Measurements from ENCODE around the gene IGHMBP2. TPM values are rescaled to one million over a fixed set of nuclear protein-coding genes. Genes with fewer than 3 reads are reported as not detected.

IGHMBP2 gene
- total RNA-seq, 2 experiments from 2014 or later: 17.5 to 18.5 TPM

DNA sequence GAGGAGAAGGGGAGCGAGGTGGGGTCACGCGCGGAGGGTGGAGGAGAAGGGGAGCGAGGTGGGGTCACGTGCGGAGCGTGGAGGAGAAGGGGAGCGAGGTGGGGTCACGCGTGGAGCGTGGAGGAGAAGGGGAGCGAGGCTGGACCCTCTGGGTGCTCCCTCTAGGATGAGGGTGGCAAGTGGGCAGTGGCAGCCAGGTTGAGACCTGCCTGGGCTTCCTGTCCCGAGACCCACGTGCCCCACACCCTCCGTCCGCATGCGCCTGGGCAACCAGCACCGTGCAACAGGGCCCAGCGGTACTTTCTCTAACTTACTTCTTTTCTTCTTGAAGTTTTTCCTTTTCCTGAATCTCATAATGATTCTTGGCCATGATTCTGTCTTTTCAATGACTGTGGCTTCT is 11.1 kb upstream of the IGHMBP2 start:
- H3K27me3 Mint-ChIP-seq: no peaks in the 10 kb centered on the region
- Histone ChIP-seq H3K36me3 (ENCODE audit: insufficient read depth, low read length) (peaks cover 53% of the 10 kb centered on the region), H3K27me3 (ENCODE audit: control insufficient read depth in 1 of 2, insufficient read depth in 2 of 2, low read length in 2 of 2) (no peaks in the 10 kb centered on the region), H3K4me1 (ENCODE audit: insufficient read depth, low read length) (no peaks in the 10 kb centered on the region), H3K27ac (ENCODE audit: low read depth in 1 of 2, low read length in 2 of 2) (no peak overlapping the region), H3K4me3 (ENCODE audit: low read length) (no peak overlapping the region), H3K9me3 (ENCODE audit: control insufficient read depth in 1 of 2, insufficient read depth in 1 of 2, low read length in 2 of 2) (peaks cover 0 to 4% of the 10 kb centered on the region in 2 experiments)
- H3K36me3 Mint-ChIP-seq (ENCODE audit: low read depth): peaks cover 73% of the 10 kb centered on the region
- no peak for TF ChIP-seq CTCF (IDR thresholded peaks at IDR 0.05)
- no peaks in the 10 kb centered on the region for H3K9me3 Mint-ChIP-seq
- POLR2A ChIA-PET: no interaction called here
- DNase-seq: no peak
- CTCF ChIA-PET: no interaction called here
- intact Hi-C loops (cut with DNase I, micrococcal nuclease): no loop called here
- no peak overlapping the region for H3K4me3 Mint-ChIP-seq
- no peaks in the 10 kb centered on the region for H3K4me1 Mint-ChIP-seq (ENCODE audit: low read depth)
- no peak for ATAC-seq (ENCODE audit: poor library complexity)
- H3K27ac Mint-ChIP-seq: no peak overlapping the region

DNA sequence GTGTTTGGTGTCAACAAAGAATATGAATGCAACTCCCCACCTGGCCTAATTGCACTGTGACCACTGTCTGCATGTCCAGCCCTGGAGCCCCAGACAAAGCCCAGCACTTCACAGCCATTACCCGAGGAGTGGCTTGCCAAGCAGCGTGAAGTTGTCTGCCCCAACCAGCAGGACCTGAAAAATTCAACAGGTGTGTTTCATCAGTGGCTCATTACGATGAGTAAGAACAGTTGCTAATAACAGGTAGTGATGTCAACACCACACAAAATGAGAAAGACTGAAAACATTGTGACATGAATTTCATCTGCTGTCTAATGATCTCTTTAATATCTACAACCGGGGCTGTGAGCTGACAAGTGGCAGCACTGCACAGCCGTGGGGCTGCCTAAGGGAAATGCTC is 10.4 kb upstream of the IGHMBP2 start:
- H3K9me3 ChIP-seq (ENCODE audit: control insufficient read depth in 1 of 2, insufficient read depth in 1 of 2, low read length in 2 of 2): peaks cover 0 to 4% of the 10 kb centered on the region in 2 experiments
- no peaks in the 10 kb centered on the region for H3K9me3 Mint-ChIP-seq
- H3K27me3 Mint-ChIP-seq: no peaks in the 10 kb centered on the region
- no peaks in the 10 kb centered on the region for H3K4me1 Mint-ChIP-seq (ENCODE audit: low read depth)
- H3K36me3 Mint-ChIP-seq (ENCODE audit: low read depth): peaks cover 80% of the 10 kb centered on the region
- H3K4me1 ChIP-seq (ENCODE audit: insufficient read depth, low read length): no peaks in the 10 kb centered on the region
- ChIA-PET POLR2A (no interaction called here), CTCF (no interaction called here)
- H3K27ac ChIP-seq (ENCODE audit: low read depth in 1 of 2, low read length in 2 of 2): no peak overlapping the region
- DNase-seq (no peak), ATAC-seq (ENCODE audit: poor library complexity) (no peak)
- no peak overlapping the region for H3K4me3 Mint-ChIP-seq
- peaks cover 60% of the 10 kb centered on the region for H3K36me3 ChIP-seq (ENCODE audit: insufficient read depth, low read length)
- no peak overlapping the region for H3K27ac Mint-ChIP-seq
- TF ChIP-seq CTCF (IDR thresholded peaks at IDR 0.05): no peak
- intact Hi-C loops (cut with DNase I, micrococcal nuclease): no loop called here
- no peaks in the 10 kb centered on the region for H3K27me3 ChIP-seq (ENCODE audit: control insufficient read depth in 1 of 2, insufficient read depth in 2 of 2, low read length in 2 of 2)
- H3K4me3 ChIP-seq (ENCODE audit: low read length): no peak overlapping the region

GRCh38 chr11:68896171-68896959 is 7.3 kb upstream of the IGHMBP2 start:
- H3K4me1 Mint-ChIP-seq (ENCODE audit: low read depth): peaks cover 6% of the 10 kb centered on the region
- H3K27me3 Mint-ChIP-seq: no peaks in the 10 kb centered on the region
- Histone ChIP-seq H3K4me3 (ENCODE audit: low read length) (no peak overlapping the region), H3K4me1 (ENCODE audit: insufficient read depth, low read length) (no peaks in the 10 kb centered on the region), H3K27ac (ENCODE audit: low read depth in 1 of 2, low read length in 2 of 2) (no peak overlapping the region), H3K36me3 (ENCODE audit: insufficient read depth, low read length) (peaks cover 67% of the 10 kb centered on the region), H3K27me3 (ENCODE audit: control insufficient read depth in 1 of 2, insufficient read depth in 2 of 2, low read length in 2 of 2) (no peaks in the 10 kb centered on the region), H3K9me3 (ENCODE audit: control insufficient read depth in 1 of 2, insufficient read depth in 1 of 2, low read length in 2 of 2) (no peaks in the 10 kb centered on the region)
- H3K4me3 Mint-ChIP-seq: no peak overlapping the region
- H3K27ac Mint-ChIP-seq: no peak overlapping the region
- intact Hi-C loops (cut with DNase I, micrococcal nuclease): no loop called here
- ChIA-PET POLR2A (no interaction called here), CTCF (no interaction called here)
- TF ChIP-seq CTCF (IDR thresholded peaks at IDR 0.05): no peak
- peaks cover 82% of the 10 kb centered on the region for H3K36me3 Mint-ChIP-seq (ENCODE audit: low read depth)
- no peaks in the 10 kb centered on the region for H3K9me3 Mint-ChIP-seq
- ATAC-seq (ENCODE audit: poor library complexity): no peak
- no peak for DNase-seq
